ENCODE results near the gene C6orf62. TPM values are rescaled to one million over a fixed set of nuclear protein-coding genes. Genes with fewer than 3 reads are reported as not detected.

C6orf62 gene
- total RNA-seq, 1 experiment from 2014 or later: 86.4 TPM

- ChIA-PET POLR2A (no interaction called here), CTCF (no interaction called here)
- H3K36me3 Mint-ChIP-seq: no peaks in the 10 kb centered on the region
- H3K27ac Mint-ChIP-seq: no peak overlapping the region
- no peak overlapping the region for H3K4me3 Mint-ChIP-seq
- ATAC-seq (no peak), DNase-seq (ENCODE audit: low spot score) (no peak)
- H3K27me3 Mint-ChIP-seq (ENCODE audit: low read depth): no peaks in the 10 kb centered on the region
- H3K9me3 Mint-ChIP-seq: peaks cover 19% of the 10 kb centered on the region
- no peak for TF ChIP-seq JUN (CRISPR knock-in tag; IDR thresholded peaks at IDR 0.05)
- TF ChIP-seq ZNF512 (CRISPR knock-in tag; IDR thresholded peaks at IDR 0.05; ENCODE audit: borderline replicate concordance): no peak
- TF ChIP-seq MXD4 (CRISPR knock-in tag; IDR thresholded peaks at IDR 0.05; ENCODE audit: borderline replicate concordance): no peak
- TF ChIP-seq SMAD3 (CRISPR knock-in tag; IDR thresholded peaks at IDR 0.05; ENCODE audit: borderline replicate concordance): no peak
- TF ChIP-seq IRF1 (CRISPR knock-in tag; IDR thresholded peaks at IDR 0.05): no peak
- TF ChIP-seq PRRX2 (CRISPR knock-in tag; IDR thresholded peaks at IDR 0.05): no peak
- TF ChIP-seq GABPB1 (CRISPR knock-in tag; IDR thresholded peaks at IDR 0.05): no peak
- no peak for TF ChIP-seq CDX4 (CRISPR knock-in tag; IDR thresholded peaks at IDR 0.05; ENCODE audit: borderline replicate concordance)
- H3K4me1 Mint-ChIP-seq: no peaks in the 10 kb centered on the region
These were observed 30.3 kb upstream of the C6orf62 start for GRCh38 chr6:24749297-24749696.

- no peak overlapping the region for H3K27ac Mint-ChIP-seq
- H3K27me3 Mint-ChIP-seq (ENCODE audit: low read depth): no peaks in the 10 kb centered on the region
- H3K4me3 Mint-ChIP-seq: no peak overlapping the region
- TF ChIP-seq IRF1 (CRISPR knock-in tag; IDR thresholded peaks at IDR 0.05) (no peak), CREB1 (CRISPR knock-in tag; IDR thresholded peaks at IDR 0.05) (no peak), KAT7 (CRISPR knock-in tag; IDR thresholded peaks at IDR 0.05; ENCODE audit: borderline replicate concordance) (no peak), CDX4 (CRISPR knock-in tag; IDR thresholded peaks at IDR 0.05; ENCODE audit: borderline replicate concordance) (no peak), MYBL2 (CRISPR knock-in tag; IDR thresholded peaks at IDR 0.05) (no peak), ZNF396 (CRISPR knock-in tag; IDR thresholded peaks at IDR 0.05; ENCODE audit: borderline replicate concordance) (no peak), MAX (CRISPR knock-in tag; IDR thresholded peaks at IDR 0.05) (no peak), USF1 (CRISPR knock-in tag; IDR thresholded peaks at IDR 0.05) (no peak), E2F4 (CRISPR knock-in tag; IDR thresholded peaks at IDR 0.05; ENCODE audit: borderline replicate concordance, low read depth) (no peak), FOXJ3 (CRISPR knock-in tag; IDR thresholded peaks at IDR 0.05; ENCODE audit: borderline replicate concordance) (no peak)
- no peaks in the 10 kb centered on the region for H3K4me1 Mint-ChIP-seq
- H3K9me3 Mint-ChIP-seq: no peaks in the 10 kb centered on the region; the same call in 1 of the 2 replicates
- H3K36me3 Mint-ChIP-seq: no peaks in the 10 kb centered on the region
- ATAC-seq (no peak), DNase-seq (ENCODE audit: low spot score) (no peak)
- POLR2A ChIA-PET: no interaction called here
- CTCF ChIA-PET: interaction anchor here (1.3 to 2.4 kb wide), 2 partner anchors 247 to 273 kb away, joined by 4 to 6 read pairs; no protein-coding TSS in a partner anchor
These were observed 26.0 kb upstream of the C6orf62 start for GRCh38 chr6:24744911-24745310.
